GM21390 (cell line): ENCODE measurements around the gene C7orf33.

Source experiments
- ATAC-seq: cut with Tn5 transposase; IDR thresholded peaks from one replicate; pipeline ENCODE4 v1.9.1; 2021; ENCODE audit not compliant: unreplicated experiment

The C7orf33 gene

GRCh38 chr7:148624735-148625134 is 34.2 kb downstream of the C7orf33 start:
- no peak for ATAC-seq

DNA sequence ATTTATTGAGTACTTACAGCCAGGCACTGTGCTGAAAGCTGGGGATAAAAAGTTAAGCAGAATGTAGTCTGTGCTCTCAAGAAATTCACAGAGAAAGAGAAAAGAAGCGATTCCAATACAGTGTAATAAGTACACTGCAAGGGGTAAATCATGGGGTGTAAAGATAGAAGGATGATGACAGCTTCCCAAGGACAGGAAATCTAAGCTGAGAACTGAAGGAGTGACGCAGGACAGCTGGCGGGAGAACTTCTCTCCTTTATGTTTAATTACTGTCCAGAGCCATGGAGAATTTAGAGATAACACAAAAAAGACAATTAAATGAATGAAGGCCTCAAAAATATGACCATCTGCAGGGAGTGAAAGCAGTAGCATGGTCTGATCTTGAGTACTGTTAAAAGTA is 34.8 kb downstream of the C7orf33 start:
- ATAC-seq = no peak

GRCh38 chr7:148626828-148627227 is 36.3 kb downstream of the C7orf33 start:
- ATAC-seq = no peak

- no peak for ATAC-seq
Observed at GRCh38 chr7:148628011-148628410, 37.4 kb downstream of the C7orf33 start.

- no peak for ATAC-seq
Observed at GRCh38 chr7:148630078-148630477, 39.5 kb downstream of the C7orf33 start.

- ATAC-seq = no peak
Observed at GRCh38 chr7:148633761-148634160, 43.2 kb downstream of the C7orf33 start.

GRCh38 chr7:148637094-148637493 is 46.5 kb downstream of the C7orf33 start:
- no peak for ATAC-seq

DNA sequence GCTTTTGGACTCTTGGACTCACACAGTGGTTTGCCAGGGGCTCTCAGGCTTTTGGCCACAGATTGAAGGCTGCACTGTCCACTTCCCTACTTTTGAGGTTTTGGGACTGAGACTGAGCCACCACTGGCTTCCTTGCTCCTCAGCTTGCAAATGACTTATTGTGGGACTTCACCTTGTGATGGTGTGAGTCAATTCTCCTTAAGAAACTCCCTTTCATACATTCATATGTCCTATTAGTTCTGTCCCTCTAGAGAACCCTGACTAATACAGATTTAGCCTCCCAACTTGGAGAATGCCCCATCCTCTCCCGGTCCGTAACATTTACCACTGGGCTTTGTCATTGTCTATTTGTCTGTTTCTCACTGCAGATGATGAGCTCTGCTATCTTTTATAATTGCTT is 55.3 kb downstream of the C7orf33 start:
- no peak for ATAC-seq

DNA sequence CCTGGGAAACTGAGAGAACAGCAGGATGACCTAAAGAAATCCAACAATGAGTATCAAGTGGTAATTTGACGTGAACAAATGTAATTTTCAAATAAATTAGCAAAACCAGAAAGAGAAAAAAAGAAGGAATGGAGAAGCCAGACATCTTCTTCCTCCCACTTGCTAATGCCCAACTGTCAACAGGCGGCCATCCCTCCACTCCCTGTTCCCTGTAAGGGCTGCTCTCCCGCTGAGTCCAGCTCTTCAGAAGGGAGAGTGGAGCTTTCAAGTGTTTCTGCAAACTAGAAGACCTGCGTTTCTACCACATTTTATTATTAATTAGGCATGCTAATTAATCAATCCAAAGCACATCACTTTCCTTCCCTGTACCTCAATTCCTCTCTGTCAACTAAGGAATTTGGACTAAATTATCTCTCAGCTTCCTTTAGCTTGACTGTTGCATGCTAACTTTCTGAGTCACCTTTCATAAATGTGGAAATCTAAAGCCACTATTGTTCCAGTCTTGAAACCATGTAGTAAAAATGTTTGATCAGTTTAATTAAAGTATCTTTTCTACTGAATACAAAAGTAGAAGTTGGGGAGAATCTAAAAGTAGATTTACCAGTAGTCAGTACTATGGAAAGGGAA is 59.8 kb downstream of the C7orf33 start:
- ATAC-seq = no peak

DNA sequence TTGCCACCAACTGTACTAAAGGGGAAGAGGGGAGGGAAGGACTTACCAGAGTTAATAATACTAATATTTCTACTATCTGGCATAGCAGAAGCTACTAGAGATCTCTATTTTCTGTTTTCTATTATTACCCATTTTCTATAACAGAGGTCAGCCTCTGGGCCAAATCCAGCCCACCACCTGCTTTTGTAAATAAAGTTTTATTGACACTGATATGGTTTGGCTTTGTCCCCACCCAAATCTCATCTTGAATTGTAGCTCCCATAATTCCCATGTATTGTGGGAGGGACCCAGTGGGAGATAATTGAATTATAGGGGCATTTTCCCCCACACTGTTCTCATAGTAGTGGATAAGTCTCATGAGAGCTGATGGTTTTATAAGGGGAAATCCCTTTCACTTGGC is 62.2 kb downstream of the C7orf33 start:
- no peak for ATAC-seq

DNA sequence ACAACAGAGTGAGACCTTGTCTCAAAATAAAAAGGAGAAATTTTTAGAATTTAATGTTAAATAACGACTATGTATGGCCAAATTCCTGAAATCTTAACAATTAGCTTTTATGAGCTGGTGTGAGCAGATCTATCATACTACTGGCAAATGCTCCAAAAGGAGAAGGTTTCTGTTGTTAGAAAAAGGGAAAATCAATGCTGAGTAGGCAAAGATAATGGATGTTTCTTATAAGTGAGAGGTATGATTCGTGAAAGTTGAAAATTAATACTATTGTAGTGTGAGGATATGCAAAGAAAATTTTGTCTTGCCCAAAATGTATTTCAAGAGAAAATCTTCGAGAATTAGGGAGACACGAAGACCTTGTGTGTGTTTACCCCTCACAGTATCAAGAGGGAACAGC is 67.4 kb downstream of the C7orf33 start:
- no peak for ATAC-seq

GRCh38 chr7:148661471-148661870 is 70.9 kb downstream of the C7orf33 start:
- ATAC-seq = no peak

GRCh38 chr7:148662646-148663045 is 72.1 kb downstream of the C7orf33 start:
- ATAC-seq = no peak

- no peak for ATAC-seq
Observed at GRCh38 chr7:148664324-148664723, 73.8 kb downstream of the C7orf33 start.

GRCh38 chr7:148665221-148665620 is 74.7 kb downstream of the C7orf33 start:
- no peak for ATAC-seq
